Posterior cingulate gyrus (tissue), 11 donors: ENCODE results near the gene TLR9.
A peak's percentile ranks its signal among the peaks of the same experiment; 100 is the strongest.

Experiments
- DNase-seq, 10 donors: peaks; one replicate each; pipeline versions ENCODE4 v3.0.0 to v3.0.0-alpha.2; 2020 to 2021; ENCODE audit warnings: mixed read lengths in 3 of 10
- intact Hi-C: fragments of 100-400 bp; cut with DNase I; formaldehyde crosslinking; loops from one replicate; pipeline ENCODE4 v1.15.1; 2023

Gene TLR9

DNA sequence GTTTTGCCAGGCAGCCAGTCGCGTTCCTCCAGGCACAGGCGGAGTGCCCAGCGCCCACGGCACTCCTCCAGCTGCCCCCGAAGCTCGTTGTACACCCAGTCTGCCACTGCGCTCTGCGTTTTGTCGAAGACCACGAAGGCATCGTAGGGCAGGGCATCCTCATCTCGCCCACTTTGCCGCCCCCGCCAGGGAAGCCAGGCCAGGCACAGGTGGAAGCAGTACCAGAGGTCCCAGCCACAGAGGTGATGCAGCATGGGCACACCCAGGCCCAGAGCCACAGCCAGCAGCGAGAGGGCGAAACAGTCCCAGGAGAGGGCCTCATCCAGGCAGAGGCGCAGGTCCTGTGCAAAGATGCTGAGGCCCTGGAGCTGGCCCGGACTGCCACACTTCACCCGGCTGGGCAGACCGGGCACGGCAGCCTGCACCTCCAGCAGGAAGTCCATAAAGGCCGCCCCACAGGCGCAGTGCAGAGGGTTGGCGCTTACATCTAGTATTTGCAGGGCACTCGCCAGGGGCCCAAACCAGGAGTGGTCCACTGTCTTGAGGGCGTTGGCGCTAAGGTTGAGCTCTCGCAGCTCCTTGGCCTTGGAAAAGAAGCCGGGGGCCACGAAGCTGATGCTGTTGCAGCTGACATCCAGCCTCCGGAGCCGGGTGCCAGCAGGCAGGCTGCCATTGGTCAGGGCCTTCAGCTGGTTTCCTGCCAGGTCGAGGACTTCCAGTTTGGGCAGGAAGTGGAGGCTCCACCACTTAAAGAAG, 3.7 kb downstream of the TLR9 start:
- intact Hi-C loops: loop anchor here (5.0 kb wide), 1 partner anchor 121 kb away; no protein-coding TSS in a partner anchor
- peak in 2 of 10 donors; percentile 79 to 84 for DNase-seq

DNA sequence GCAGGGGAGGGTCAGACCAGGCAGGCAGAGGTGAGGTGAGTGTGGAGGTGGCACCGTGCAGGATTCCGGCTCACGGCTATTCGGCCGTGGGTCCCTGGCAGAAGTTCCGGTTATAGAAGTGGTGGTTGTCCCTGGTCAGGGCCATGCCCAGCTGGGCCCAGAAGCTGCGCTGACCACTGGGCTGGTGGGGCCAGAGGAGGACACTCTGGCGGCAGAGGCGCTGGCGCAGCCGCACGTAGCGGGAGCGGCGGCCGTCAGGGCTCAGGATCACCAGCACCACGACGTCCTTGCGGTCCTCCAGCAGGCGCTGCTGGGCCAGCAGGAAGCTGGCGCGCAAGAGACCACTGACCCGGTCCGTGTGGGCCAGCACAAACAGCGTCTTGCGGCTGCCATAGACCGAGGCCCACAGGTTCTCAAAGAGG, 4.3 kb downstream of the TLR9 start:
- intact Hi-C loops: loop anchor here (5.0 kb wide), 1 partner anchor 121 kb away; no protein-coding TSS in a partner anchor

DNA sequence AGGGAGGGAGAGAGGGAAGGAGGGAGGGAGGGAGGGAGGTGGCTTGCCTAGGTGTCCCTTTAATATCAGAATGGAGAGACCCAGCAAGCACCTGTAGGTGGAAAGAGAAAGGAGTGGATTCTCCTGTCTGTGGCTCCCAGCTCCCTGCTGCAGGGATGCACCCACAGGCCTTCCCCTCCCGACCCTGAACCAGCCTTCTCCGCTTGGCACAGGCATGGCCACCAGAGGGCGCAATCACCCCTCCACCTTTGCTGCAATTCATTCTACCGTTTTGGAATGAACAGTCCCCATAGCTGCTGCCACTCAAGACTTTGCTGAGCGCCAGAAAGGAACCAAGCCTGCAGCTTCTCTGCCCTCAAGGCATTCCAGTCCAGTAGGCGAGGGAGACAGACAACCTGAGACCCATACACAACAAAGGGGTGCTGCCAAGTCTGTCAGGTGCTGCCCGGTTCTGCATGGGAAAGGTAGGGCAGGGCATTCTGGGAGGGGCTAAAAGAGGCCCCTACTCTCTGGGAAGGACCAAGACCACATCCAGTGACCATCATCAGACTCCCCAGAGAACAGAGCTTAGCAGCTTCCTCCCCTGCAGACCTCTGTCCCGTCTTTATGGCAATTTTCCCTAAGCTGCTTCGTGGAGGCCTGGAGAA, 4.9 kb downstream of the TLR9 start:
- intact Hi-C loops: loop anchor here (5.0 kb wide), 1 partner anchor 122 kb away; no protein-coding TSS in a partner anchor
- peak; percentile 67 to 97 (median 90) for DNase-seq

More for the DNA sequence above, 4.3 kb downstream of the TLR9 start:
- peak in 1 of 10 donors; percentile 75 for DNase-seq

DNA sequence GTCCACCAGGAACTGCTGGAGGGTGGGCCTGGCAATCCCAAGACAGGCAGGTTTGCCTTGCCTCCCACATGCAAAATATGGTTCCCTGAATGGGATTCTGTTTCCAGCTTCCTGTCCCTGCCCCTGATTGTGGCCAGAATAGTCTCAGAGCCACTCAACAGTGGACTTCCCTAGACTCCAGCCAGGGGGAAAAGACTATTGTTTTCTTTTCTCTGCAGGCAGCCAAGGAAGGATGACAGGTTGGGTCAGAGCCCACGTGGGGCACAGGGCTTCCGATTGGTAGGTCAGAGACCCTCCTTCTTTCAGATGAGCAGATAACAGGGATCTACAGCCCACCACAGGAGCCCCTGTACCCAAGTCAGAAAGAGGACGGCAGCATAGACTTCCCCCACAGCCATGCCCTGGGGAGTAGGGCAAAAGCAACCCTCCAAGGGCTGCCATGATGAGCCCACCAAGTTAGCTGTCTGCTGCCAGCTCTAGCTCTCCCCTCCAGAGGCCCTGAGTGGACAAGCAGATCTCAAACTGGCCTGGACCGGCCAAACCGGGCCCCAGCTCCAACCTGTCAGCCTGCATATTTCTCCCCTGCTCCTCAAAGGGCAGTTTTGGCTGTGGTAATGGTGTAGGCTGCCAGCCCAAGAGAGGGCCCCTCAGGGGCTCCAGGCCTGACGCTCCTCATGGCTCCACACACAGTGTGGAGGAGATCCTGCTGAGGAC, 6.4 kb downstream of the TLR9 start:
- DNase-seq: peak in 2 of 10 donors; percentile 47 to 81
- intact Hi-C loops: no loop called here

DNA sequence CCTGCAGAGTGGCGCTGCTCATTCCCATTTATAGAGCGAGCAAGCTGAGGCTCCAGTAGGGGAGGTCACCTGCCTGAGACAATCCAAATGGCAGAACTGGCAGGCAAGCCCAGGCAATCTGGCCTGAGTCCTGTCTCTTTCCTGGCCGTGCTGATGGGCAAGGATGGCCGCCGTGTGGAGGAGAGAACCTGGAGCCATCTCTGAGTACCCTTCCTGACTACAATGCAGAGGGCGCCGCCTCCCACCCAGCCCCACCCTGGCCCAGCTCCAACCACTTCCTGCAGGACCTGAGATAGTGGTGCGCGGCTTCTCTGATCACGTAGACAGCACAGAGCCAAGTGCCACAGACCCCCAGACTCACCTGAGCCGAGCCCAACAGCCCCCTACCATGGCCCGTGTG, 7.0 kb downstream of the TLR9 start:
- DNase-seq: peak in 2 of 10 donors; percentile 32 to 63
- intact Hi-C loops: no loop called here

DNA sequence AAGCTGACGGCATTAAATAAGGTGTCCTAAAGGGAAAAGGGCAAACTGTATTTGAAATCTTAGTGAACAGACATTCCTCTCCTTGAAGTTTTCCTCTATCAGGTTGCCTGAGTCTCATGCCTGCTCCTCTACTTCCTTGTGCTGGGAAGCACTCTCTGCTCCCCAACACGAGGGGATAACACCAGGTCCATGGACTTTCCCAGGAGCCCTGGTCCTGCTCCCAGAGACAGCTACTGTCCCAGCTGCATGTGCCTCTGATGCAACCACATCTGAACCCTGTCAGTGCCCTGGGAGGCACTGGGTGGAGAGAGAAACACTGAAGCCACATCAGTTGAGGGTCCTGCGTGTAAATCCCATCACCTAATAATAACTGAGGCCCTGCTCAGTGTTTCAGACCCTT, 7.4 kb downstream of the TLR9 start:
- DNase-seq: peak in 1 of 10 donors; percentile 21
- intact Hi-C loops: no loop called here

DNA sequence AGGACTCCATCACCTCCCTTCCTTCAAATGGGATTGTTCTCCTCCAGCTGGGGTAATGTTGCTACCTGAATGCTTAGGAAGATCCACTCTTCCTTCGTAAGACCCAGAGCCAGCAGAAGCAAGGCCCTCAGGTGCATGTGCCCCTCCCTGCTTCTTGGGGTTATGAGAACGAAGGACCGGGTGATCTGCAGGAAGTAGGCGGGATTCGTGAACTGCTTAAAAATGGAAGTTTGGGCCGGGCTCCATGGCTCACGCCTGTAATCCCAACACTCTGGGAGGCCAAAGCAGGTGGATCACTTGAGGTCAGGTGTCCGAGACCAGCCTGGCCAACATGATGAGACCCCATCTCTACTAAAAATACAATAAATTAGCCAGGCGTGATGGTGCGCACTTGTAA, 8.0 kb downstream of the TLR9 start:
- intact Hi-C loops: no loop called here

DNA sequence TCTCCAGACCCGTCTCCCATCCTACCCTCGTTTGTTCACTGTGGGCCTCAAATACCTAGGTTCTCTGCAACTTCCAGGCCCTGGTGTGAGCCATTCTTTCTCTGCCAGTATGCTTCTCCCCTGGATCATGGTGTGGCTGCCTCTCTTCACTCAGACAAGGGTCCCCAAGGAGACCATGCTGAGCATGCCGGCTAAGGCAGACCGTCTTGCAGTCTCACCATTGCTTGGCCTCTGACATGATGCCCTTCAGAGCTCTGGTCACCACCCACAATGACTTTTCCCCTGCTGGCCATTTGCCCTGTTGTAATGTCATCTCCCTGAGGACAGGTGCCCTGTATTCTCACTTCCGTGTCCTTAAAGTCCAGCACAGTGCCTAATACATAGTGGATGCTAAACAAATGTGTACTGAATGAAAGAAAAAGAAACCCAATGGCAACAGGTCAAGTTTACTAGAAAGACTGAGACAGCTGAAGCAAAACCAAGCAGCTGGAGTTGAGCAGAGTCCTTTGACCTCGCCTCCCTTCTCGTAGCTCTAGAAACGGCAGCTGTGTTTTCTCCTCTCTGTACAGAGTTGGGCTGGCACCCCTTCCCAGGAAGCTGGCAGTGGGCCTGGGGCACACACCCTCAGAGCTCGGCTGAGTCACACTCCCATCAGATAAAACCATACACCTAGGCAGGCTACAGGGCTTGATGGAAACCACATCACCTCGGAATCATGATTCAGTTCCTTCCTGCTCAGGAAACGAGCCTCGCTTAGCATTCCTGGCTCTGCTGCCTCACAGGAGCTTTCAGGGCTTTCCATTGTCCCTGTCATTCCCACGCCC, 8.6 kb downstream of the TLR9 start:
- intact Hi-C loops: no loop called here
- DNase-seq: peak in 2 of 10 donors; percentile 48 to 77

More for the DNA sequence above, 8.0 kb downstream of the TLR9 start:
- DNase-seq: peak in 2 of 10 donors; percentile 59 to 70

DNA sequence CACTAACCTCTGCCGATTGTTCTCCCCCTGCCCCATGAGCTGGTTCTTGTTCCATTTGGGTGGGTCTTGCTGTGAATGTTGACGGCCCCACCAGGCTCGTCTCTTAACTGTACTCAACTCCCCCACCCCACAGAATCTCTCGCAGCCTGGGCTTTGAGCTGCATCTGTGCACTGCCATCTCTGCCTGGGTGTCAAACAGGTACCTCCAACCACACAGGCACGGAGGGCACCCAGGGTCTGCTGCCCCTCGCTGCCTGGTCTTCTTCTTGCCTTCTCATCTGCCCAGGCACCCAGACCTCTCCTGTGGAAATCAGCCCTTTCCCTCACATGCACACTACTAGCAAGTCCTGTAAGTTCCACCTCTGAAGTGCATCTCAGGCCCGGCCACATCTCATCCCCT, 10.1 kb downstream of the TLR9 start:
- peak in 1 of 10 donors; percentile 60 for DNase-seq
- intact Hi-C loops: no loop called here

DNA sequence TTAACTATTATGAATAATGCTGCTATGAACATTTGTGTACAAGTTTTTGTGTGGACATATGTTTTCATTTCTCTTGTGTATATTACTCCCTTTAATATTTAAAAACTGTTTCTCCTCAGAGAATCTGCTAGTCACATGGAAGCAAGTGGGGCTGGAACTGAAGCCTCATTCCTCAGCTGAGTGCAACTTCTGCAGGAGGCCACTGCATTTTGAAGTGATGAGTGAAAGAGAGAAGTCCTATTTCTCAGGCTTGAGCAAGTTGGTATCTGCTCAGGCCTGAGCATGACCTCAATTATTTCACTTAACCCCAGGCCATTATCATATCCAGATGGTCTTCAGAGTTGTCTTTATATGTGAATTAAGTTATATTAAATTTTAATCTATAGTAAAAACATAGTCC, 11.5 kb downstream of the TLR9 start:
- DNase-seq: no peak
- intact Hi-C loops: no loop called here

DNA sequence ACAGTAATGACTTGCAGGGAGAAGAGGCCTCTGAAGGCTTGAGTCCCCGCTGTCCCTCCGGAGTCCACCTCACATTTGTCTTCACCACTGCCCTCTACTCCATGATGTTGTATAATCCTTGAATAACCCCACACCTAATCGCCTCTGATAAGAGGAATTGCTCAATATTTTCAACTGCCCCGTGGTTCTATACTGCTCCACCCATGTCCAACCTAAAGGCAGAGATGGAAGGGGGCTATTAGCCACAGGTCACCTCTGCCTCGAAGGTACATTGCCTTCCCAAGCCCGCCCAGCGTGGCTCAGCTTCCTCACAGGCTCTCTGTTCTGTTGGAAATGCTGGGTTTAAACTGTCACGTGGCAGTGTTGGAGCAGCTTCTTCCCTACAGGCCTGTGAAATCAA, 12.4 kb downstream of the TLR9 start:
- no peak for DNase-seq
- intact Hi-C loops: no loop called here

DNA sequence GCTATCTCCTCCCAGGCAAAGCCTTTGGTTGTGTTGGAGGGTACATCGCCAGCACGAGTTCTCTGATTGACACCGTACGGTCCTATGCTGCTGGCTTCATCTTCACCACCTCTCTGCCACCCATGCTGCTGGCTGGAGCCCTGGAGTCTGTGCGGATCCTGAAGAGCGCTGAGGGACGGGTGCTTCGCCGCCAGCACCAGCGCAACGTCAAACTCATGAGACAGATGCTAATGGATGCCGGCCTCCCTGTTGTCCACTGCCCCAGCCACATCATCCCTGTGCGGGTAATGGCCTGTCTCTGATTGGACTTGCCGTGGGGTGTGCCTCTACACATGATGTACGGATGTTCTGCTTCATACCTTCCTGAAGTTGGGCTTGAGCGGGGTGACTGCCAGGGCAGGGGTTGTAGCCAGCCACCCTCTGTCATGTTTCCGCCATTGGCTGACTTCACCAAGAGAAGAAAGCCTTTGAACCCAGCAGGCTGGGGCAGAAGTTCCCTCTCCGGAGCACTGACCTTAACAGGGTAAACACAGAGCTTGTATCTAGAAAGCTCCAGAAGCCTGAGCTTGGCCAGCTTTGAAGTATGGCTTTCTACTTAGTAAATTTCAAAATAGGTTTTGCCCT, 14.1 kb downstream of the TLR9 start:
- intact Hi-C loops: no loop called here
- DNase-seq: peak in 1 of 10 donors; percentile 48

DNA sequence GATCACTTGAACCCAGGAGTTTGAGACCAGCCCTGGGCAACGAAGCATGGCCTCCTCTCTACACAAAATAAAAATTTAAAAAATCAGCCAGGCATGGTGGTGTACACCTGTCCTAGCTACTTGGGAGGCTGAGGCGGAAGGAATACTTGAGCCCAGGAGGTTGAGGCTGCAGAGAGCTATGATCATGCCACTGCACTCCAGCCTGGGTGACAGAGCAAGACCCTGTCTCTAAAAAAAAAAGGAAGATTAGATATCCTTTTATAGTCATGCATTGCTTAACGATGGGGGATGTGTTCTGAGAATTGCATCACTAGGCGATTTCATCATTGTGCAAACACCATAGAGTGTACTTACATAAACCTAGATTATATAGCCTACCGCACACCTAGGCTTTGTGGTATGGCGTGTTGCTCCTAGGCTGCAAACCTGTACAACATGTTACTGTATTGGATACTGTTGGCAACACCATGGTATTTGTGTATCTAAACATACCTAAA, 14.8 kb downstream of the TLR9 start:
- DNase-seq: no peak
- intact Hi-C loops: no loop called here

DNA sequence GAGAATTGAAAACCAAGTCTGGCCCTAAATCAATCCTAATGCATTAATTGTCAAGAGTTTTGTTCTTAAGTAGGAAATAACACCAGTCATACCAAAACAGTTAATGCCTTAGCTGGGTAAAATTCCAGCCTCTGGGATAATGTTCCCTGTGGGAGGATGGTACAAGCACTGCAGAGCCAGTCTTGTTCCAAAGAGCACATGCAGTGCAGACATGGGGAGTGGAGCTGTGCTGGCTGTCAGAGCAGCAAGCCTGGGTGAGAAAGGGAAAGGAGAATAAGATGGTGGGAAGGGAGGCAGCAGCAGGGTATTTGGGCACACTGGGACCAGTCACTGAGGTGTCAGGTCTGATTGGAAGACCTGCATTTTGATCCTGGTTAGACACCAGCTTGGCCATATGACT, 15.4 kb downstream of the TLR9 start:
- peak in 1 of 10 donors; percentile 25 for DNase-seq
- intact Hi-C loops: no loop called here

DNA sequence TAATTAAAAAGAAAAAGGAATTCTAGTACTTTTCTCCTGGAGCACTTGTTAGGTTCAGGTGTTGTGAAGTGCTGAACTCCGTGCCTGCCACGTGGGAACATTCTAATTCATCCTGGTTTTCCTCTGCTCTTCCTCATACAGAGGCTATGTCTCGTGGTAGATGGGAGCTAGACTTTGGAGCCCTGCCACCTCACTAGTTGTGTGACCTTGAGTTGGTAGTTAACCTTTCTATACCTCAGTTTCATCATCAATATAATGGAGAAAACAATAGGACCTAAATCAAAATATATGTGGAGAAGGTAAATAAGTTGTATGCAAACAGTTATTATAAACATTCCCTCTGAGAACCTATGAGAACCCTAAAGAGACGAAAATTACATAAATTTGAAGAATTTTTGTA, 16.9 kb downstream of the TLR9 start:
- intact Hi-C loops: no loop called here
- peak in 1 of 10 donors; percentile 2 for DNase-seq

DNA sequence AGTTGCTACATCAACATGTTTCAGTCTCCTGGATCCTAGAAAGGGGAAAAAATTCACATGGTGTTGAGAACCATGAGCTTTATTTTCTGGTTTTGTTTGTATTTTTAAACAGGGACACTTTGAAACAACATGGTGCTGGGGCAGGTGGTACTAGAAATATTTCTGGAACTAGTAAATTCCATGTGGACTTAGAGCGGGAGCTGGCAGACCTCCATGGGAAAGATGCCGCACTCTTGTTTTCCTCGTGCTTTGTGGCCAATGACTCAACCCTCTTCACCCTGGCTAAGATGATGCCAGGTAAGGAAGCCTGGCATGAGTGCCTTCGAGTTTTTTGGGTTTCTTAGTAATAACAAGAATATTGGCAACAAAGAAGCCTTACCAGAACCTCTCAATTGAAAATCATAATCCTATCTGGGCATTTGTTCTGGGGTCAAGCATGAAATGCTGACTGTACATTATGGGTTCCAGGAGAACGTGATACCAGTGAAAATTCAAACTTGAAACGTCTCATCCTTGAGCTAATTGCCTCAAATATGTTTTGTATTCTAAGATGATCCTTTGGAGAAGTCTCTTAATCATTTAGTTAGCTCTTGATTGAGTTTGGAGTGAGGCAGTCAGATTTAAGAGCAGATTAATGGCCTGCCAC, 19.6 kb downstream of the TLR9 start:
- DNase-seq: peak in 1 of 10 donors; percentile 24
- intact Hi-C loops: no loop called here

DNA sequence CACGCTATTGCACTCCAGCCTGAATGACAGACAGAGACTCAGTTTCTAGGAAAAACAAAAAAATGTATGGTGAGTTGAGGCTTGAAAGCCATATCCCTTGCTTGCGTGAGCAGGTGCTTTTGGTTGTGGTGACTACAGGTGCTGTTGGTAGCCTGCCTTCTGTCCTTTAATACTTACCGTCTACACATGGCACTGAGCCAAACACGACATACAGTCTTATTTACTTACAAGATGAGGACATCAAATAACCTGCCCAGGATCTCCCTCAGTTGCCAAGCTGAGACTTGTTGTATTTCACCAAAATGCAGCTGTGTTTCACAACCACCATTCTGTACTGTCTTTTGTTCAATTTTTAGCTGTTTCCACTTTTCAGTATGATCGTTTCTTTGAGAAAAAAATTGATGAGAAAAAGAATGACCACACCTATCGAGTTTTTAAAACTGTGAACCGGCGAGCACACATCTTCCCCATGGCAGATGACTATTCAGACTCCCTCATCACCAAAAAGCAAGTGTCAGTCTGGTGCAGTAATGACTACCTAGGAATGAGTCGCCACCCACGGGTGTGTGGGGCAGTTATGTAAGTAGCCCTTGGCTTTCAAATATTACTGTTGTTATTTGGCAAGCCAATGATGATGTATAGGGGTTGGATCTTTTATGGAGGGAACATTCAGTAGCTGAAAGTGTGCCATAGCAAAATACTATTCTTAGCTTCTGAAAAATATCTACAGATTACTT, 20.9 kb downstream of the TLR9 start:
- intact Hi-C loops: no loop called here
- peak in 1 of 10 donors; percentile 16 for DNase-seq

DNA sequence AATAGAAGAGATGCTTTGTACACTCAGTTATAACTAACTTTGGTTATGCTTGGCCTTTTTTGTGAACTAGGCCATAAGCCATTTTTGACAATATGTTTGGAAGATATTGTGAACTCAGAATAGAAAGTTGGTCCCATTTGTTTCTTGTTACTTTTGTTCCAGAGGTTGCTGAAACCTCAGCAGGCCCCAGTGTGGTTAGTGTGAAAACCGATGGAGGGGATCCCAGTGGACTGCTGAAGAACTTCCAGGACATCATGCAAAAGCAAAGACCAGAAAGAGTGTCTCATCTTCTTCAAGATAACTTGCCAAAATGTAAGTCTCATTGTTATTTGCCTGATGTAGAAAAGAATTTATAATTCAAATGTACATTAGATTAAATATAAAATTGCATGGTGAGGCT, 21.7 kb downstream of the TLR9 start:
- DNase-seq: no peak
- intact Hi-C loops: no loop called here
